ENCODE results near the gene OR1J4. TPM values are rescaled to one million over a fixed set of nuclear protein-coding genes. Genes with fewer than 3 reads are reported as not detected.

Gene OR1J4
- total RNA-seq, 1 experiment from 2014 or later: not detected

DNA sequence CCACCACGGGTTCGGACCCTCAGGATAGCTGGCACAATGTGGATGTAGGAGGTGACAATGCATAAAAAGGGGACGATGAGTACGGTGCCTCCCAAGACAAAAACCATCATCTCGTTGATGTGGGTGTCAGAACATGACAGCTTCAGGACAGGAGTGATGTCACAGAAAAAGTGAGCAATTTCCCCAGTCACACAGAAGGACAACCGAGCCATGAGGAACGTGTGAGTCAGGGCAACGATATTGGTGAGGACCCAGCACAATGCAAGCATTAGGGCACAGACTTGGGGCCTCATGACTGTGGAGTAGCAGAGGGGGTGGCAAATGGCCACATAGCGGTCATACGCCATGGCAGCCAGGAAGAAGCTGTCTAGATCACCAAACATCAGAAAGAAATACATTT lies 7.7 kb downstream of the OR1J4 start:
- Histone ChIP-seq H3K9ac (ENCODE audit: low read length) (no peak overlapping the region), H3K36me3 (ENCODE audit: control insufficient read depth in 1 of 2, insufficient read depth in 2 of 2, low read length in 2 of 2) (no peaks in the 10 kb centered on the region), H3K4me3 (replicated peaks in 1 of 2; ENCODE audit: low read depth in 1 of 2, low read length in 2 of 2) (no peak overlapping the region), H3K4me1 (ENCODE audit: control insufficient read depth in 1 of 2, insufficient read depth in 2 of 2, low read length in 2 of 2) (no peaks in the 10 kb centered on the region), H3K79me2 (ENCODE audit: insufficient read depth, low read length) (no peaks in the 10 kb centered on the region), H3K4me2 (ENCODE audit: low read length) (no peak overlapping the region), H4K20me1 (ENCODE audit: insufficient read depth) (no peaks in the 10 kb centered on the region), H3K9me2 (ENCODE audit: insufficient read depth) (no peaks in the 10 kb centered on the region), H3K9me3 (ENCODE audit: control insufficient read depth in 1 of 2, insufficient read depth in 1 of 2, low read depth in 1 of 2, low read length in 2 of 2) (no peaks in the 10 kb centered on the region), H3K27ac (ENCODE audit: low read depth, low read length) (no peak overlapping the region), H3K27me3 (ENCODE audit: insufficient read depth, low read length) (peaks cover 24% of the 10 kb centered on the region; the same call in 1 of the 2 replicates), H2AFZ (ENCODE audit: low read depth, low read length, poor library complexity, severe bottlenecking) (no peak overlapping the region)
- ChIA-PET POLR2A (no interaction called here), CTCF (no interaction called here), RAD21 (ENCODE audit: low non-redundant PET in 1 of 2, low total read pairs in 2 of 2, uncharacterized antibody in 2 of 2, unreplicated experiment in 2 of 2) (no interaction called here)
- no TSS peak for BruUV-seq (replicated peaks)
- intact Hi-C loops (cut with micrococcal nuclease): no loop called here
- DNase-seq (ENCODE audit: low read depth, low spot score) (no peak), ATAC-seq (no peak)
- no peak for TF ChIP-seq ZBTB33 (IDR thresholded peaks at IDR 0.05; ENCODE audit: extremely low read depth, insufficient replicate concordance, low read length)
- TF ChIP-seq, protein P1, sequence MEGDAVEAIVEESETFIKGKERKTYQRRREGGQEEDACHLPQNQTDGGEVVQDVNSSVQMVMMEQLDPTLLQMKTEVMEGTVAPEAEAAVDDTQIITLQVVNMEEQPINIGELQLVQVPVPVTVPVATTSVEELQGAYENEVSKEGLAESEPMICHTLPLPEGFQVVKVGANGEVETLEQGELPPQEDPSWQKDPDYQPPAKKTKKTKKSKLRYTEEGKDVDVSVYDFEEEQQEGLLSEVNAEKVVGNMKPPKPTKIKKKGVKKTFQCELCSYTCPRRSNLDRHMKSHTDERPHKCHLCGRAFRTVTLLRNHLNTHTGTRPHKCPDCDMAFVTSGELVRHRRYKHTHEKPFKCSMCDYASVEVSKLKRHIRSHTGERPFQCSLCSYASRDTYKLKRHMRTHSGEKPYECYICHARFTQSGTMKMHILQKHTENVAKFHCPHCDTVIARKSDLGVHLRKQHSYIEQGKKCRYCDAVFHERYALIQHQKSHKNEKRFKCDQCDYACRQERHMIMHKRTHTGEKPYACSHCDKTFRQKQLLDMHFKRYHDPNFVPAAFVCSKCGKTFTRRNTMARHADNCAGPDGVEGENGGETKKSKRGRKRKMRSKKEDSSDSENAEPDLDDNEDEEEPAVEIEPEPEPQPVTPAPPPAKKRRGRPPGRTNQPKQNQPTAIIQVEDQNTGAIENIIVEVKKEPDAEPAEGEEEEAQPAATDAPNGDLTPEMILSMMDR (IDR thresholded peaks at IDR 0.05 in 2 of 3, conservative IDR thresholded peaks at IDR 0.05 in 1 of 3; ENCODE audit: borderline replicate concordance in 1 of 3, insufficient read depth in 1 of 3, low read depth in 2 of 3, low read length in 2 of 3): no peak
- TF ChIP-seq YY1 (IDR thresholded peaks at IDR 0.05; ENCODE audit: extremely low read depth, insufficient replicate concordance, low read depth, low read length): no peak
- no peak for TF ChIP-seq SRF (IDR thresholded peaks at IDR 0.05; ENCODE audit: low read depth)
- no peak for TF ChIP-seq SP1 (IDR thresholded peaks at IDR 0.05; ENCODE audit: low read depth)
- no peak for TF ChIP-seq EGR1 (IDR thresholded peaks at IDR 0.05; ENCODE audit: low read depth)
